Hepatocyte (in vitro differentiated cells): ENCODE measurements around the gene PLGLB1.
"Not testable (repeated sequence)": the region's sequence is repeated elsewhere in the genome, so short reads cannot be mapped to it uniquely, and the experiment has no call there.

Experiments
- EZH2 ChIP-seq: fragments of 200-600 bp; sonication (generic); IDR thresholded peaks from 2 replicates; pipeline ENCODE4 v1.6.1; 2016; ENCODE audit warnings: antibody characterized with exemption, mild to moderate bottlenecking, borderline replicate concordance
- EZH2phosphoT487 ChIP-seq: fragments of 200-600 bp; sonication (generic); IDR thresholded peaks from one replicate; pipeline ENCODE4 v1.6.1; 2018; ENCODE audit warnings: antibody characterized with exemption, mild to moderate bottlenecking, low read depth, moderate library complexity; ENCODE audit not compliant: unreplicated experiment, severe bottlenecking
- TF ChIP-seq, protein P1 (sequence below): fragments of 200-600 bp; sonication (generic); IDR thresholded peaks from 2 replicates; pipeline ENCODE4 v1.5.1; 2016; ENCODE audit warnings: antibody characterized with exemption, mild to moderate bottlenecking; ENCODE audit not compliant: poor library complexity

DNA sequence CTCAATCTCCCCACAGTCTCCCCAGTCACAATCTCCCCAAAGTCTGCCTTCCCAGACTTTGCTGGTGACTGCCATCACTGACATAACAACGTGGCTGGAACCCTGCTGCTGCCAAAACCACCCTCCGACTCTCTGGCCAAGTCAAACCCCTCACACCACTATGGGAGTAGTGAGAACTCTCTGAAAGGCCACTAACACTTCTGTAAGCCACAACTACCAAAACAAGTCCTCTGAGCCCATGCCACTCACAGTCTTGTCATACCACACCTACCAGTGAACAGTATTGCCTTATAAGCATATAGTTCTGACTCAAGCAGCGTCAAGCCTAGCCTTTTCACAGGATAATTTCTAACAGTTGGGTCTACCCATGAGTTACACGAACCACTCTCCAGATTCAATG lies 32.7 kb upstream of the PLGLB1 start:
- TF ChIP-seq, protein P1, sequence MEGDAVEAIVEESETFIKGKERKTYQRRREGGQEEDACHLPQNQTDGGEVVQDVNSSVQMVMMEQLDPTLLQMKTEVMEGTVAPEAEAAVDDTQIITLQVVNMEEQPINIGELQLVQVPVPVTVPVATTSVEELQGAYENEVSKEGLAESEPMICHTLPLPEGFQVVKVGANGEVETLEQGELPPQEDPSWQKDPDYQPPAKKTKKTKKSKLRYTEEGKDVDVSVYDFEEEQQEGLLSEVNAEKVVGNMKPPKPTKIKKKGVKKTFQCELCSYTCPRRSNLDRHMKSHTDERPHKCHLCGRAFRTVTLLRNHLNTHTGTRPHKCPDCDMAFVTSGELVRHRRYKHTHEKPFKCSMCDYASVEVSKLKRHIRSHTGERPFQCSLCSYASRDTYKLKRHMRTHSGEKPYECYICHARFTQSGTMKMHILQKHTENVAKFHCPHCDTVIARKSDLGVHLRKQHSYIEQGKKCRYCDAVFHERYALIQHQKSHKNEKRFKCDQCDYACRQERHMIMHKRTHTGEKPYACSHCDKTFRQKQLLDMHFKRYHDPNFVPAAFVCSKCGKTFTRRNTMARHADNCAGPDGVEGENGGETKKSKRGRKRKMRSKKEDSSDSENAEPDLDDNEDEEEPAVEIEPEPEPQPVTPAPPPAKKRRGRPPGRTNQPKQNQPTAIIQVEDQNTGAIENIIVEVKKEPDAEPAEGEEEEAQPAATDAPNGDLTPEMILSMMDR: not testable (repeated sequence)
- not testable (repeated sequence) for TF ChIP-seq EZH2, EZH2phosphoT487
